ENCODE results near the gene RSAD2. TPM values are rescaled to one million over a fixed set of nuclear protein-coding genes. Genes with fewer than 3 reads are reported as not detected.

Gene RSAD2
- total and polyA plus RNA-seq, 2 donors (not counting 1 experiment from before 2014, with no cell fraction given), result 0.17 to 1.7 TPM

GRCh38 chr2:6880200-6880733 lies 2.7 kb downstream of the RSAD2 start:
- Histone ChIP-seq H4K20me1 (ENCODE audit: control insufficient read depth, extremely low read depth, insufficient read depth, low read length) (no peaks in the 10 kb centered on the region), H3K27me3 (ENCODE audit: control insufficient read depth, insufficient read depth, low read length) (no peaks in the 10 kb centered on the region), H3K79me2 (ENCODE audit: control insufficient read depth, insufficient read depth, low read length) (no peaks in the 10 kb centered on the region), H3K4me3 (replicated peaks in 1 of 4; ENCODE audit: control extremely low read depth in 1 of 4, insufficient read depth in 1 of 4, low read depth in 3 of 4, low read length in 4 of 4) (no peak overlapping the region), H3K4me1 (ENCODE audit: control insufficient read depth, extremely low read depth, insufficient read depth, low read length) (no peaks in the 10 kb centered on the region), H3K36me3 (ENCODE audit: control insufficient read depth, insufficient read depth, low read length) (no peaks in the 10 kb centered on the region), H3K9ac (ENCODE audit: insufficient read depth, low read length) (no peak overlapping the region), H3K9me3 (ENCODE audit: control insufficient read depth, insufficient read depth, low read depth, low read length) (no peaks in the 10 kb centered on the region), H3K4me2 (ENCODE audit: extremely low read depth, insufficient read depth, low read length) (no peak overlapping the region), H2AFZ (ENCODE audit: low read length) (no peak overlapping the region), H3K27ac (ENCODE audit: insufficient read depth, low read length) (no peak overlapping the region)
- peak in 1 of 2 donors; percentile 6 for DNase-seq (ENCODE audit: low read depth in 2 of 2)
- no peak for TF ChIP-seq EZH2 (IDR thresholded peaks at IDR 0.05; ENCODE audit: low read length, missing control alignments)
- TF ChIP-seq, protein P1, sequence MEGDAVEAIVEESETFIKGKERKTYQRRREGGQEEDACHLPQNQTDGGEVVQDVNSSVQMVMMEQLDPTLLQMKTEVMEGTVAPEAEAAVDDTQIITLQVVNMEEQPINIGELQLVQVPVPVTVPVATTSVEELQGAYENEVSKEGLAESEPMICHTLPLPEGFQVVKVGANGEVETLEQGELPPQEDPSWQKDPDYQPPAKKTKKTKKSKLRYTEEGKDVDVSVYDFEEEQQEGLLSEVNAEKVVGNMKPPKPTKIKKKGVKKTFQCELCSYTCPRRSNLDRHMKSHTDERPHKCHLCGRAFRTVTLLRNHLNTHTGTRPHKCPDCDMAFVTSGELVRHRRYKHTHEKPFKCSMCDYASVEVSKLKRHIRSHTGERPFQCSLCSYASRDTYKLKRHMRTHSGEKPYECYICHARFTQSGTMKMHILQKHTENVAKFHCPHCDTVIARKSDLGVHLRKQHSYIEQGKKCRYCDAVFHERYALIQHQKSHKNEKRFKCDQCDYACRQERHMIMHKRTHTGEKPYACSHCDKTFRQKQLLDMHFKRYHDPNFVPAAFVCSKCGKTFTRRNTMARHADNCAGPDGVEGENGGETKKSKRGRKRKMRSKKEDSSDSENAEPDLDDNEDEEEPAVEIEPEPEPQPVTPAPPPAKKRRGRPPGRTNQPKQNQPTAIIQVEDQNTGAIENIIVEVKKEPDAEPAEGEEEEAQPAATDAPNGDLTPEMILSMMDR (conservative IDR thresholded peaks at IDR 0.05 in 1 of 2, IDR thresholded peaks at IDR 0.05 in 1 of 2; ENCODE audit: low read depth in 1 of 2, low read length in 2 of 2), result no peak

GRCh38 chr2:6881046-6881445 lies 3.5 kb downstream of the RSAD2 start:
- H2AFZ ChIP-seq (ENCODE audit: low read length), result no peak overlapping the region
- no peaks in the 10 kb centered on the region for H3K9me3 ChIP-seq (ENCODE audit: control insufficient read depth, insufficient read depth, low read depth, low read length)
- no peaks in the 10 kb centered on the region for H4K20me1 ChIP-seq (ENCODE audit: control insufficient read depth, extremely low read depth, insufficient read depth, low read length)
- no peaks in the 10 kb centered on the region for H3K36me3 ChIP-seq (ENCODE audit: control insufficient read depth, insufficient read depth, low read length)
- no peak overlapping the region for H3K9ac ChIP-seq (ENCODE audit: insufficient read depth, low read length)
- DNase-seq (ENCODE audit: low read depth in 2 of 2), result no peak
- H3K4me1 ChIP-seq (ENCODE audit: control insufficient read depth, extremely low read depth, insufficient read depth, low read length), result no peaks in the 10 kb centered on the region
- H3K27ac ChIP-seq (ENCODE audit: insufficient read depth, low read length), result no peak overlapping the region
- H3K27me3 ChIP-seq (ENCODE audit: control insufficient read depth, insufficient read depth, low read length), result no peaks in the 10 kb centered on the region
- no peaks in the 10 kb centered on the region for H3K79me2 ChIP-seq (ENCODE audit: control insufficient read depth, insufficient read depth, low read length)
- no peak overlapping the region for H3K4me2 ChIP-seq (ENCODE audit: extremely low read depth, insufficient read depth, low read length)
- H3K4me3 ChIP-seq (replicated peaks in 1 of 4; ENCODE audit: control extremely low read depth in 1 of 4, insufficient read depth in 1 of 4, low read depth in 3 of 4, low read length in 4 of 4), result no peak overlapping the region
- TF ChIP-seq, protein P1 (conservative IDR thresholded peaks at IDR 0.05 in 1 of 2, IDR thresholded peaks at IDR 0.05 in 1 of 2; ENCODE audit: low read depth in 1 of 2, low read length in 2 of 2), result no peak
- no peak for TF ChIP-seq EZH2 (IDR thresholded peaks at IDR 0.05; ENCODE audit: low read length, missing control alignments)

DNA sequence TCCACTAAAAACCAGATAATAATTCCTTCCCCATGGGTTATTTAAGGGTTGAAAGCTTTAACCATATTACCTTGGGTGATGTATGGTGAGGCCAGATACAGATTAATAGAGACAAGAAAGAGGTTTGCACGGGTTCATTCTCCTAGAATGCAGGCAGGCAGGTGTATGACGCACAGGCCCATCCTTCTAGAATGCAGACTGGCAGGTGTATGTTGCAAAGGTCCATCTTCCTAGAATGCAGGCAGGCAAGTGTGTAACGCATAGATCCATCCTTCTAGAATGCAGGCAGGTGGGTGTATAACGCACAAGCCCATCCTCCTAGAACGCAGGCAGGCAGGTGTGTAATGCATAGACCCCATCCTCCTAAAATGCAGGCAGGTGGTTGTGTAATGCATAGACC lies 3.9 kb downstream of the RSAD2 start:
- TF ChIP-seq, protein P1 (conservative IDR thresholded peaks at IDR 0.05 in 1 of 2, IDR thresholded peaks at IDR 0.05 in 1 of 2; ENCODE audit: low read depth in 1 of 2, low read length in 2 of 2), result no peak
- no peak for TF ChIP-seq EZH2 (IDR thresholded peaks at IDR 0.05; ENCODE audit: low read length, missing control alignments)
- Histone ChIP-seq H3K4me2 (ENCODE audit: extremely low read depth, insufficient read depth, low read length) (no peak overlapping the region), H2AFZ (ENCODE audit: low read length) (no peak overlapping the region), H3K27me3 (ENCODE audit: control insufficient read depth, insufficient read depth, low read length) (no peaks in the 10 kb centered on the region), H4K20me1 (ENCODE audit: control insufficient read depth, extremely low read depth, insufficient read depth, low read length) (no peaks in the 10 kb centered on the region), H3K4me1 (ENCODE audit: control insufficient read depth, extremely low read depth, insufficient read depth, low read length) (no peaks in the 10 kb centered on the region), H3K27ac (ENCODE audit: insufficient read depth, low read length) (no peak overlapping the region), H3K9me3 (ENCODE audit: control insufficient read depth, insufficient read depth, low read depth, low read length) (no peaks in the 10 kb centered on the region), H3K79me2 (ENCODE audit: control insufficient read depth, insufficient read depth, low read length) (no peaks in the 10 kb centered on the region), H3K36me3 (ENCODE audit: control insufficient read depth, insufficient read depth, low read length) (no peaks in the 10 kb centered on the region), H3K4me3 (replicated peaks in 1 of 4; ENCODE audit: control extremely low read depth in 1 of 4, insufficient read depth in 1 of 4, low read depth in 3 of 4, low read length in 4 of 4) (no peak overlapping the region), H3K9ac (ENCODE audit: insufficient read depth, low read length) (no peak overlapping the region)
- no peak for DNase-seq (ENCODE audit: low read depth in 2 of 2)
